H1 (cell line): ENCODE results near the gene DUOX1. TPM values are rescaled to one million over a fixed set of nuclear protein-coding genes. Genes with fewer than 3 reads are reported as not detected.

Experiments used
- CTCF ChIA-PET: fragments of 300-600 bp; sonication (Branson Sonifier 250); formaldehyde crosslinking; loops from one replicate; lab custom pipeline; 2021; ENCODE audit not compliant: partially characterized antibody; lab: Charles Lee
- POLR2A ChIA-PET: fragments of 300-600 bp; sonication (Branson Sonifier 250); formaldehyde crosslinking; loops from one replicate; lab custom pipeline; 2021; ENCODE audit warnings: inconsistent platforms; ENCODE audit not compliant: partially characterized antibody; lab: Charles Lee
- DNase-seq, 2 experiments: peaks; one replicate each; pipeline versions ENCODE4 v3.0.0 to v3.0.0-alpha.2; 2010 to 2022; ENCODE audit warnings: low spot score in 2 of 2, low read depth in 1 of 2, mixed read lengths in 1 of 2
- FAIRE-seq: peaks from 2 replicates; lab custom pipeline; 2011; peaks lifted over from hg19 to GRCh38; lab: Jason Lieb, UNC
- H2AFZ ChIP-seq: 2 replicates; pipeline ENCODE4 v1.8.1; 2012; ENCODE audit warnings: low read length, inconsistent platforms
- H2AK5ac ChIP-seq: 2 replicates; pipeline ENCODE4 v1.6.1; 2013; ENCODE audit warnings: low read depth, low read length
- H2BK120ac ChIP-seq: replicated peaks from 2 replicates; pipeline ENCODE3; 2013; ENCODE audit warnings: low read depth, low read length, inconsistent platforms
- H2BK12ac ChIP-seq: 2 replicates; pipeline ENCODE4 v1.6.1; 2013; ENCODE audit warnings: low read depth, low read length
- H2BK15ac ChIP-seq: 2 replicates; pipeline ENCODE4 v1.6.1; 2013; ENCODE audit warnings: low read length
- H2BK20ac ChIP-seq: 2 replicates; pipeline ENCODE4 v1.6.1; 2013; ENCODE audit warnings: low read length
- H2BK5ac ChIP-seq: 2 replicates; pipeline ENCODE4 v1.6.1; 2013; ENCODE audit warnings: low read depth, low read length
- H3K14ac ChIP-seq: 2 replicates; pipeline ENCODE4 v1.6.1; 2013; ENCODE audit warnings: inconsistent platforms; ENCODE audit not compliant: insufficient read length
- H3K18ac ChIP-seq: 2 replicates; pipeline ENCODE4 v1.6.1; 2013; ENCODE audit warnings: low read length; ENCODE audit errors: extremely low read depth
- H3K23ac ChIP-seq: 2 replicates; pipeline ENCODE4 v1.6.1; 2013; ENCODE audit warnings: inconsistent platforms; ENCODE audit not compliant: insufficient read length
- H3K23me2 ChIP-seq: 2 replicates; pipeline ENCODE4 v1.6.1; 2013; ENCODE audit warnings: low read depth, low read length
- H3K27ac ChIP-seq: 2 replicates; pipeline ENCODE4 v1.6.1; 2011; ENCODE audit warnings: low read depth, low read length, inconsistent platforms
- H3K27me3 ChIP-seq, 4 experiments: replicated peaks in 1 of 4; 1 replicate in 1 of 4; 2 replicates in 3 of 4; pipeline versions ENCODE4 v1.6.1 to v1.8.1; 2011 to 2013; ENCODE audit warnings: low read length in 3 of 4, mild to moderate bottlenecking in 3 of 4, inconsistent platforms in 2 of 4, mixed read lengths in 2 of 4, moderate library complexity in 1 of 4; ENCODE audit not compliant: control insufficient read depth in 3 of 4, insufficient read depth in 3 of 4; ENCODE audit errors: extremely low read depth in 1 of 4
- H3K36me3 ChIP-seq, 4 experiments: 2 replicates each; pipeline versions ENCODE4 v1.6.1 to v1.8.1; 2011 to 2013; ENCODE audit warnings: mild to moderate bottlenecking in 4 of 4, low read length in 3 of 4, moderate library complexity in 2 of 4, control low read depth in 1 of 4, inconsistent platforms in 1 of 4; ENCODE audit not compliant: insufficient read depth in 4 of 4, control insufficient read depth in 2 of 4
- H3K4ac ChIP-seq: replicated peaks from 2 replicates; pipeline ENCODE3; 2013; ENCODE audit warnings: low read length, low read depth, mixed read lengths, inconsistent platforms; ENCODE audit not compliant: insufficient read length
- H3K4me1 ChIP-seq, 4 experiments: replicated peaks in 1 of 4; 1 replicate in 1 of 4; 2 replicates in 3 of 4; pipeline versions ENCODE4 v1.6.1 to v1.8.1; 2011 to 2013; ENCODE audit warnings: low read length in 3 of 4, inconsistent platforms in 2 of 4, mixed read lengths in 1 of 4; ENCODE audit not compliant: insufficient read depth in 4 of 4, control insufficient read depth in 3 of 4
- H3K4me2 ChIP-seq, 2 experiments: 2 replicates each; pipeline versions ENCODE4 v1.6.1 to v1.8.1; 2011 to 2013; ENCODE audit warnings: low read depth in 2 of 2, low read length in 2 of 2, control low read depth in 1 of 2, inconsistent platforms in 1 of 2, mild to moderate bottlenecking in 1 of 2; ENCODE audit not compliant: insufficient read depth in 1 of 2
- H3K4me3 ChIP-seq, 4 experiments: fragments of 200-600, 300-600 bp in 1 of 4; sonication (generic), shearing (Covaris generic), sonication (Bioruptor Twin) in 1 of 4; 2 replicates each; pipeline versions ENCODE4 v1.5.1 to v1.8.1; 2011 to 2016; ENCODE audit warnings: low read length in 4 of 4, low read depth in 3 of 4, control low read depth in 2 of 4, inconsistent platforms in 2 of 4, mild to moderate bottlenecking in 2 of 4, mixed read lengths in 1 of 4, moderate library complexity in 1 of 4; ENCODE audit not compliant: insufficient read depth in 2 of 4; ENCODE audit errors: extremely low read depth in 1 of 4
- H3K56ac ChIP-seq: replicated peaks from 2 replicates; pipeline ENCODE3; 2013; ENCODE audit warnings: low read depth, mild to moderate bottlenecking, mixed read lengths, low read length, inconsistent platforms; ENCODE audit not compliant: insufficient read length
- H3K79me1 ChIP-seq: 2 replicates; pipeline ENCODE4 v1.6.1; 2013; ENCODE audit warnings: low read depth, low read length, control low read depth
- H3K79me2 ChIP-seq, 2 experiments: 2 replicates each; pipeline versions ENCODE4 v1.6.1 to v1.8.1; 2012 to 2013; ENCODE audit warnings: low read length in 2 of 2, mild to moderate bottlenecking in 2 of 2, inconsistent platforms in 1 of 2; ENCODE audit not compliant: insufficient read depth in 2 of 2, control insufficient read depth in 1 of 2
- H3K9ac ChIP-seq, 4 experiments: replicated peaks in 1 of 4; 1 replicate in 1 of 4; 2 replicates in 3 of 4; pipeline versions ENCODE4 v1.6.1 to v1.8.1; 2011 to 2013; ENCODE audit warnings: low read depth in 3 of 4, low read length in 3 of 4, control low read depth in 2 of 4, mild to moderate bottlenecking in 2 of 4, moderate library complexity in 2 of 4, inconsistent platforms in 1 of 4; ENCODE audit errors: extremely low read depth in 1 of 4
- H3K9me3 ChIP-seq, 2 experiments: 2 replicates each; pipeline versions ENCODE4 v1.6.1 to v1.8.1; 2012 to 2013; ENCODE audit warnings: mild to moderate bottlenecking in 2 of 2, moderate library complexity in 2 of 2, control low read depth in 1 of 2, inconsistent platforms in 1 of 2, low read depth in 1 of 2, low read length in 1 of 2, mixed read lengths in 1 of 2; ENCODE audit not compliant: insufficient read depth in 2 of 2
- H4K20me1 ChIP-seq, 2 experiments: replicated peaks in 1 of 2; 2 replicates each; pipeline versions ENCODE3 to v1.8.1; 2011 to 2013; ENCODE audit warnings: inconsistent platforms in 2 of 2, low read length in 2 of 2, mild to moderate bottlenecking in 1 of 2; ENCODE audit not compliant: insufficient read depth in 2 of 2, control insufficient read depth in 1 of 2
- H4K5ac ChIP-seq: 2 replicates; pipeline ENCODE4 v1.6.1; 2013; ENCODE audit warnings: low read length, low read depth, mixed read lengths, inconsistent platforms; ENCODE audit not compliant: insufficient read length
- H4K8ac ChIP-seq: 2 replicates; pipeline ENCODE4 v1.8.0; 2013; ENCODE audit warnings: mild to moderate bottlenecking, moderate library complexity, low read length, inconsistent platforms; ENCODE audit not compliant: insufficient read depth; ENCODE audit errors: extremely low read depth
- H4K91ac ChIP-seq: replicated peaks from 2 replicates; pipeline ENCODE3; 2013; ENCODE audit warnings: low read length, mixed read lengths, inconsistent platforms; ENCODE audit not compliant: insufficient read length
- SP2 ChIP-seq: IDR thresholded peaks from 2 replicates; pipeline ENCODE4 v1.6.1; 2012; ENCODE audit warnings: mild to moderate bottlenecking, low read length, inconsistent platforms
- WGBS, 2 experiments: shearing (Covaris generic) in 1 of 2; methylation state at CpG; one replicate each; pipeline versions ENCODE4 v1.1.6 to v1.1.7; 2013 to 2015; ENCODE audit warnings: low lambda C conversion rate in 2 of 2, mixed read lengths in 2 of 2, inconsistent platforms in 1 of 2, low coverage in 1 of 2, missing lambda C conversion rate in 1 of 2; ENCODE audit not compliant: insufficient replicate concordance in 2 of 2, insufficient coverage in 1 of 2, insufficient read length in 1 of 2; ENCODE audit errors: extremely low coverage in 1 of 2, missing lambda C conversion rate in 1 of 2; 5-methylcytosine and 5-hydroxymethylcytosine counted together
- polyA plus RNA-seq, 7 experiments: library from polyadenylated mRNA; depleted of rRNA in 3 of 7; stranded (reverse) in 5 of 7; unstranded in 2 of 7; fragments of >200 nt in 5 of 7; fragments of 200-250 nt in 2 of 7; gene quantifications; 1 replicate in 5 of 7; 2 replicates in 1 of 7; 4 replicates in 1 of 7; pipeline versions ENCODE4 v1.2.1 to v1.2.3, GENCODE V29; 2011 to 2013; ENCODE audit warnings: missing spikeins in 2 of 7, mixed read lengths in 2 of 7
- total RNA-seq: library from RNA; stranded (reverse); fragmentation: NEBNext Ultra II Directional; extraction: Animal tissue kit (Norgen Biotek cat#: 25700); gene quantifications from 2 replicates; pipeline ENCODE4 v1.2.1, GENCODE V29; 2021

The DUOX1 gene
- total and polyA plus RNA-seq, 2 of the 8 experiments (the other 6 are each of a cell fraction or from before 2014, with no cell fraction given): 0.84 to 1.4 TPM

- Histone ChIP-seq H3K9ac (no peak overlapping the region), H4K8ac (no peak overlapping the region), H3K4me3 (no peak overlapping the region), H2BK20ac (no peak overlapping the region), H3K4me2 (no peak overlapping the region), H4K91ac (no peak overlapping the region), H3K27me3 (peaks cover 17 to 31% (median 26%) of the 10 kb centered on the region in 4 experiments), H2BK12ac (no peak overlapping the region), H3K36me3 (no peaks in the 10 kb centered on the region), H3K23me2 (no peaks in the 10 kb centered on the region; the same call in 1 of the 2 replicates), H2AFZ (no peak overlapping the region), H2BK120ac (no peak overlapping the region), H3K27ac (no peak overlapping the region), H2BK15ac (no peak overlapping the region), H3K79me1 (no peaks in the 10 kb centered on the region), H4K5ac (no peak overlapping the region), H3K4me1 (peaks cover 0 to 6% (median 2%) of the 10 kb centered on the region in 4 experiments; a peak in 5 of 7 replicates), H2AK5ac (no peak overlapping the region), H3K14ac (no peak overlapping the region), H3K56ac (no peak overlapping the region), H3K9me3 (no peaks in the 10 kb centered on the region), H4K20me1 (peaks cover 0 to 2% of the 10 kb centered on the region in 2 experiments), H3K79me2 (no peaks in the 10 kb centered on the region), H3K23ac (no peak overlapping the region), H3K18ac (no peak overlapping the region), H3K4ac (no peak overlapping the region), H2BK5ac (no peak overlapping the region)
- ChIA-PET POLR2A (no interaction called here), CTCF (interaction anchor here (0.6 to 3.3 kb wide), 7 partner anchors 8 to 253 kb away, joined by 3 to 29 read pairs (median 4); no protein-coding TSS in a partner anchor)
- no peak for FAIRE-seq
- TF ChIP-seq SP2: no peak
- DNase-seq: no peak
- WGBS, 2 experiments: 80% methylated on average over 15 of the region's 15 CpGs; no CpG with 5 or more reads in 1 of the 2 experiments
These were observed 23.6 kb upstream of the DUOX1 start for GRCh38 chr15:45106002-45106790.
